Vagina (tissue), 2 donors: ENCODE results near the gene MXRA5. TPM values are rescaled to one million over a fixed set of nuclear protein-coding genes. Genes with fewer than 3 reads are reported as not detected.

ENCODE experiments used
- DNase-seq, 2 donors: peaks; one replicate each; pipeline ENCODE4 v3.0.0-alpha.2; 2017; ENCODE audit errors: extremely low spot score in 2 of 2
- H3K27ac ChIP-seq: fragments of 200-600 bp; sonication (generic); one replicate; pipeline ENCODE4 v1.5.1; 2019
- H3K27me3 ChIP-seq: fragments of 200-600 bp; sonication (generic); one replicate; pipeline ENCODE4 v1.5.1; 2019
- H3K36me3 ChIP-seq, 2 donors: fragments of 200-600 bp; sonication (generic); one replicate each; pipeline ENCODE4 v1.5.1; 2017 to 2019
- H3K4me1 ChIP-seq: fragments of 200-600 bp; sonication (generic); one replicate; pipeline ENCODE4 v1.5.1; 2019
- H3K4me3 ChIP-seq, 2 donors: fragments of 200-600 bp; sonication (generic); 1 replicate in 1 of 2; 2 replicates in 1 of 2; pipeline ENCODE4 v1.5.1; 2016 to 2019
- H3K9me3 ChIP-seq: fragments of 200-600 bp; sonication (generic); one replicate; pipeline ENCODE4 v1.5.1; 2019
- POLR2A ChIP-seq, 2 donors: fragments of 450-650 bp; IDR thresholded peaks; one replicate each; pipeline ENCODE4 v1.6.1; 2017; ENCODE audit warnings: antibody characterized with exemption in 2 of 2, mild to moderate bottlenecking in 2 of 2, moderate library complexity in 2 of 2
- POLR2AphosphoS5 ChIP-seq, 2 donors: sonication (generic); formaldehyde crosslinking; IDR thresholded peaks; one replicate each; pipeline ENCODE4 v1.9.0; 2017; ENCODE audit warnings: antibody characterized with exemption in 2 of 2, mild to moderate bottlenecking in 2 of 2, low read depth in 1 of 2; ENCODE audit not compliant: insufficient read depth in 1 of 2
- intact Hi-C: fragments of 100-400 bp; cut with DNase I; formaldehyde crosslinking; loops from one replicate; pipeline ENCODE4 v1.15.1; 2023
- total RNA-seq: library from RNA; depleted of rRNA; stranded (reverse); fragments of >200 nt; gene quantifications from one replicate; pipeline ENCODE4 v1.2.3, GENCODE V29; 2016
- TF ChIP-seq, protein P1 (sequence below), 3 experiments: fragments of 450-650 bp in 2 of 3; fragments of 200-600 bp in 1 of 3; sonication (generic) in 1 of 3; IDR thresholded peaks; one replicate each; pipeline ENCODE4 v1.5.1; 2017 to 2019; ENCODE audit warnings: antibody characterized with exemption in 3 of 3, mild to moderate bottlenecking in 2 of 3, moderate library complexity in 2 of 3

The MXRA5 gene
- total RNA-seq, 1 donor from 2014 or later = 4.7 TPM

DNA sequence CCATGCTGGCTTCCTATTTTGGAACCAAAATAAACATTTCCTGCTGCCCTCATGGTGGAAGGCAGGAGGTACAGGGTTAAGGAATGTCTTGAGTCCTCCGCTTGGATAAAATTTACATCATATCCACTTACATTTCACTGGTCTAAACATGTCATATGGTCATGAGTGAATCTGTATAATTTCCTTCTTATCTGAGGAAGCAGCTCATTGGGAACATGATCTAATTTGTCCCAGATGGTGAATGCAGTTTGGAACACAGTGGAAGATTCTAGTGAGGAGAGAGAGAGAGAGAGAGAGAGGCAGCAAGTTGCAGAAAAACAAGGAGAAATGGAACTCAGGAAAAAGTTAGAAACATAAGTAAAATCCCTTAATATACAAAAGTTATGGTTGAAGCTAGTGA, 46.8 kb downstream of the MXRA5 start:
- intact Hi-C loops = no loop called here
- no peak for DNase-seq
- Histone ChIP-seq H3K9me3 (no peaks in the 10 kb centered on the region), H3K36me3 (no peaks in the 10 kb centered on the region), H3K4me3 (no peak overlapping the region), H3K27ac (no peak overlapping the region), H3K4me1 (no peaks in the 10 kb centered on the region), H3K27me3 (no peaks in the 10 kb centered on the region)
- TF ChIP-seq POLR2A (IDR thresholded peaks at IDR 0.05) (no peak), POLR2AphosphoS5 (IDR thresholded peaks at IDR 0.05; ENCODE audit: insufficient read depth in 1 of 2, low read depth in 1 of 2) (no peak)
- TF ChIP-seq, protein P1, sequence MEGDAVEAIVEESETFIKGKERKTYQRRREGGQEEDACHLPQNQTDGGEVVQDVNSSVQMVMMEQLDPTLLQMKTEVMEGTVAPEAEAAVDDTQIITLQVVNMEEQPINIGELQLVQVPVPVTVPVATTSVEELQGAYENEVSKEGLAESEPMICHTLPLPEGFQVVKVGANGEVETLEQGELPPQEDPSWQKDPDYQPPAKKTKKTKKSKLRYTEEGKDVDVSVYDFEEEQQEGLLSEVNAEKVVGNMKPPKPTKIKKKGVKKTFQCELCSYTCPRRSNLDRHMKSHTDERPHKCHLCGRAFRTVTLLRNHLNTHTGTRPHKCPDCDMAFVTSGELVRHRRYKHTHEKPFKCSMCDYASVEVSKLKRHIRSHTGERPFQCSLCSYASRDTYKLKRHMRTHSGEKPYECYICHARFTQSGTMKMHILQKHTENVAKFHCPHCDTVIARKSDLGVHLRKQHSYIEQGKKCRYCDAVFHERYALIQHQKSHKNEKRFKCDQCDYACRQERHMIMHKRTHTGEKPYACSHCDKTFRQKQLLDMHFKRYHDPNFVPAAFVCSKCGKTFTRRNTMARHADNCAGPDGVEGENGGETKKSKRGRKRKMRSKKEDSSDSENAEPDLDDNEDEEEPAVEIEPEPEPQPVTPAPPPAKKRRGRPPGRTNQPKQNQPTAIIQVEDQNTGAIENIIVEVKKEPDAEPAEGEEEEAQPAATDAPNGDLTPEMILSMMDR (IDR thresholded peaks at IDR 0.05) = no peak

DNA sequence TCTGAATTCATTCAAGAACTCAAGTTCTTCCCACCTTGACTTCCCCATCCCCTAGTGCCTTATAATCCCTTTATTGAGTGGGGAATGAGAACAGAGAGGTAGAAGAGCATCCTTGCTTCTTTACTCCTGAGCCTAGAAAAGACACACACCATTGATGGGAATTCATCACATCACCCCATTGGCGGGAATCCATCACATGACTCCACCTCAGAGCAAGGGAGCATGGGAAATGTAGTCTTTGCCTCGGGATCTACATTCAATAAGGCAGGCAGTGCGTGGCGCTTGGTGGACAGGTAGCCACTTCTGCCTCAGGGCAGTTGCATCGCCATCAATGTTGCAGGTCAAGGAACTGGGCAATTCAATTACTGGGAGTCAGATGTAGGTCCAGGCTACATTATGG, 50.7 kb downstream of the MXRA5 start:
- no peak overlapping the region for H3K27ac ChIP-seq
- no peaks in the 10 kb centered on the region for H3K36me3 ChIP-seq
- intact Hi-C loops = no loop called here
- H3K9me3 ChIP-seq = no peaks in the 10 kb centered on the region
- no peaks in the 10 kb centered on the region for H3K27me3 ChIP-seq
- no peak overlapping the region for H3K4me3 ChIP-seq
- TF ChIP-seq, protein P1 (IDR thresholded peaks at IDR 0.05) = no peak
- TF ChIP-seq POLR2AphosphoS5 (IDR thresholded peaks at IDR 0.05; ENCODE audit: insufficient read depth in 1 of 2, low read depth in 1 of 2) = no peak
- TF ChIP-seq POLR2A (IDR thresholded peaks at IDR 0.05) = no peak
- no peaks in the 10 kb centered on the region for H3K4me1 ChIP-seq
- DNase-seq = no peak

GRCh38 chrX:3293251-3293650, 53.2 kb downstream of the MXRA5 start:
- intact Hi-C loops = no loop called here
- Histone ChIP-seq H3K27ac (no peak overlapping the region), H3K27me3 (no peaks in the 10 kb centered on the region), H3K36me3 (no peaks in the 10 kb centered on the region), H3K9me3 (no peaks in the 10 kb centered on the region), H3K4me1 (no peaks in the 10 kb centered on the region), H3K4me3 (no peak overlapping the region)
- no peak for TF ChIP-seq POLR2A (IDR thresholded peaks at IDR 0.05)
- TF ChIP-seq, protein P1 (IDR thresholded peaks at IDR 0.05) = no peak
- no peak for TF ChIP-seq POLR2AphosphoS5 (IDR thresholded peaks at IDR 0.05; ENCODE audit: insufficient read depth in 1 of 2, low read depth in 1 of 2)
- no peak for DNase-seq

DNA sequence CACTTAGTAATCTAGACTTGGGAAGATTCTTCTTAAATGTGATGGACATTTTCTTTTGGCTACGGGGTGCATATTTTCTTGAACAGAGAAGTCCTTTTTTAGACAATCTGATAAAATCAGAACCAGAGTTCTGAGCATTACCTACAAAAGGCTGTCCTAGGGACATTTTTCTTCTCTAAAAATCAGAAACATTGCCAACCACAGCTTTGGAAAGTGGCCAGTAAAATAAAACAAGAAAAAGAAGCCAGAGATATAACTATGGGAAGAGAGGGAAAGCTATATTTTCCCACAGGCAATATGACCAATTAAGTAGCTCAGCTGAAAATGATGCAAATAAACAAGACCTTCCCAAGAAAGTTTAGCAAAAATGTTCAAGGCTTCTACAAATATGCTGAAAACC, 55.9 kb downstream of the MXRA5 start:
- Histone ChIP-seq H3K4me1 (no peaks in the 10 kb centered on the region), H3K36me3 (no peaks in the 10 kb centered on the region), H3K4me3 (no peak overlapping the region), H3K27ac (no peak overlapping the region), H3K9me3 (no peaks in the 10 kb centered on the region), H3K27me3 (no peaks in the 10 kb centered on the region)
- DNase-seq = no peak
- intact Hi-C loops = no loop called here
- TF ChIP-seq POLR2A (IDR thresholded peaks at IDR 0.05) (no peak), POLR2AphosphoS5 (IDR thresholded peaks at IDR 0.05; ENCODE audit: insufficient read depth in 1 of 2, low read depth in 1 of 2) (no peak)
- TF ChIP-seq, protein P1 (IDR thresholded peaks at IDR 0.05) = no peak

DNA sequence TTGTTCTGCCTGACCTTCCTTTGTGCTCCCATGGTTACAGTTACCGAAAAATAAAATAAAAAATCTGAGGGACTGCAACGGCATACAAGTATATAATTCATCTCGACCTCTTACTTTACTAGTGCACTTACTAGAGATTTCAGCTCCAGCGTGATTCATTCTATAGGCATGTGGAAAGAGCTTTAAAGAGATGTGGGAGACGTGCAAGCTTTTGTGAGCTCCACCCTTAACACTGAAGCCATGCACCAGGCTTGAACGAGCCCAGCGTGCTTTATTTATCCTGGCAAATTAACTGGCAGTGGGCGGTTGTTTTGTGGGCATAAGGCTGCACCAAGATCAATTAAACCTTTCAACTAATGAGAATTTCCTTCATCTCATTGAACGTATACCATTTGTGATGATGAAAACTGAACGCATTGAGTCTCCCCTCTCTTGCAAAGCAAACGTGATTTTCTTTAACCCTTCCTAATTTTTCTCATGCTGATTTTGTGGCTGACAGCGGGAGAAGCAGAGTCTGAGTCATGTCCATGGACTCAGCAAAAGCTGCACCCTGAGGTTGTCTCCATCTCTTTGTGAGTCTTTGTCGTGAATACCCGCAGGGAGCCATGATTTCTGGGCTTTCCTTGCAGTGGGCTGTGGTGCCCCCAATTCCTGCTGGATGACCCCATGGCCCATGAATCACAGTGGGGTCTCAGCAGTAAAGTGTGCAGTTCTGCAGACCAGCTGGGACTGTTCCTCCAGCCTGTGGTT, 60.1 kb downstream of the MXRA5 start:
- intact Hi-C loops = no loop called here
- TF ChIP-seq POLR2A (IDR thresholded peaks at IDR 0.05) = no peak
- no peak for TF ChIP-seq POLR2AphosphoS5 (IDR thresholded peaks at IDR 0.05; ENCODE audit: insufficient read depth in 1 of 2, low read depth in 1 of 2)
- TF ChIP-seq, protein P1 (IDR thresholded peaks at IDR 0.05) = no peak

More for the DNA sequence above, 60.1 kb downstream of the MXRA5 start:
- H3K4me3 ChIP-seq = no peak overlapping the region
- H3K9me3 ChIP-seq = no peaks in the 10 kb centered on the region
- no peak overlapping the region for H3K27ac ChIP-seq
- no peaks in the 10 kb centered on the region for H3K27me3 ChIP-seq
- no peaks in the 10 kb centered on the region for H3K36me3 ChIP-seq
- no peaks in the 10 kb centered on the region for H3K4me1 ChIP-seq
- no peak for DNase-seq
